SK-N-MC (cell line): Measurements from ENCODE around the gene BRD1.

Experiments
- DNase-seq: peaks from one replicate; pipeline ENCODE4 v3.0.0-alpha.2; 2011; ENCODE audit warnings: low read depth, low spot score
- H3K27ac ChIP-seq: fragments of 200-600 bp; sonication (generic); 2 replicates; pipeline ENCODE4 v1.5.1; 2016; ENCODE audit warnings: mixed run types
- H3K36me3 ChIP-seq: fragments of 200-600 bp; sonication (generic); 2 replicates; pipeline ENCODE4 v1.6.1; 2017; ENCODE audit warnings: antibody characterized with exemption, low read length, mixed read lengths; ENCODE audit not compliant: insufficient read depth
- H3K4me3 ChIP-seq: fragments of 200-600 bp; sonication (generic); 2 replicates; pipeline ENCODE4 v1.5.1; 2016
- H3K9ac ChIP-seq: fragments of 200-600 bp; sonication (generic); 2 replicates; pipeline ENCODE4 v1.8.0; 2017; ENCODE audit warnings: mixed run types, mixed read lengths; ENCODE audit not compliant: insufficient read length
- H3K9me3 ChIP-seq: fragments of 200-600 bp; sonication (generic); 2 replicates; pipeline ENCODE4 v1.6.1; 2017; ENCODE audit warnings: low read depth, mild to moderate bottlenecking, antibody characterized with exemption, low read length, moderate library complexity, mixed read lengths
- EZH2 ChIP-seq: fragments of 200-600 bp; sonication (generic); IDR thresholded peaks from one replicate; pipeline ENCODE4 v1.6.1; 2017; ENCODE audit warnings: antibody characterized with exemption
- FOXP2 ChIP-seq: optimal IDR thresholded peaks from 2 replicates; pipeline ENCODE3; 2011; ENCODE audit warnings: mild to moderate bottlenecking, moderate library complexity; ENCODE audit not compliant: insufficient read depth; ENCODE audit errors: extremely low read length, control extremely low read depth
- POLR2AphosphoS5 ChIP-seq: IDR thresholded peaks from 2 replicates; pipeline ENCODE4 v1.6.1; 2012; ENCODE audit warnings: mild to moderate bottlenecking, low read depth, low read length, borderline replicate concordance

The BRD1 gene

GRCh38 chr22:49827853-49828598 lies at the start of gene BRD1:
BRD1 (minus strand) TSS chr22:49827873; CDS start chr22:49824317, 3,556 bp downstream.
- Histone ChIP-seq H3K9me3 (no peaks in the 10 kb centered on the region), H3K9ac (peak within 1 kb of the TSS; percentile 97), H3K36me3 (peaks cover 27% of the 10 kb centered on the region), H3K4me3 (peak within 1 kb of the TSS; percentile 88), H3K27ac (peak within 1 kb of the TSS; percentile 60; the same call in 1 of the 2 replicates)
- TF ChIP-seq FOXP2 (no peak), POLR2AphosphoS5 (no peak), EZH2 (no peak)
- no peak for DNase-seq

DNA sequence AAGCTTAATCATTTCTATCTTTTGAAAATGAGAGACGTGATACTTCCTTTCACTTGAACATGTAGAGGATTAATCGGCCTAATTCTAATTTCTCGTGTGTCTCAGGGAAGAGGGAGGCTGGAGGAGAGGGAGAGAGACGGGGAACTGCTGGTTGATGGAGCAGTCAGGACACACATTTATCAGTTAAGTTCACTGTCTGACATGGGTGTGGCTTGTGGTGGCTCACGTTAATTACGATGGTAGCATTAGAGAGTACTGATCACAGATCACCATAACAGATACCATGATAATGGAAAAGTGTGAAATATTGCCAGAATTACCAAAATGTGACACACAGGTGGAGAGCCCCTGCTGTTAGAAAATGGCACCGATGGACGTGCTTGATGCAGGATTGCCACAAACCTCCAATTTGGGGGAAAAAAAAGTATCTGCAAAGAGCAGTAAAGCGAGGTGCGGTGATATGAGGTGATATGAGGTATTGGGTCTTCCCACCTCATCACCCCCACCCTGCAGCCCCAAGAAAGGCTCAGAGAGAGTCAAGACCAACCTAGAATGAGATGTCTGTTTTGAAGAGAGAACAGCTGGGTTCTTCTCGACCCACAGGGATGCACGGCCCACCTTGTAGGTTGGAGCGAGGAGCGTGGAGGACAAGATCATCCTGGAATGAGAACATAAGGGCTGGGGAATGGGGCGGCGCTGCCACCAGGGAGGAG lies 45.7 kb upstream of the BRD1 start:
- H3K36me3 ChIP-seq: peaks cover 52% of the 10 kb centered on the region
- H3K9ac ChIP-seq: no peak overlapping the region
- H3K4me3 ChIP-seq: no peak overlapping the region
- no peak overlapping the region for H3K27ac ChIP-seq
- no peak for TF ChIP-seq EZH2
- TF ChIP-seq POLR2AphosphoS5: no peak
- no peak for TF ChIP-seq FOXP2
- no peak for DNase-seq
- H3K9me3 ChIP-seq: peaks cover 13% of the 10 kb centered on the region; the same call in 1 of the 2 replicates

- TF ChIP-seq EZH2 (no peak), POLR2AphosphoS5 (no peak), FOXP2 (no peak)
- no peak overlapping the region for H3K9ac ChIP-seq
- DNase-seq: no peak
- peaks cover 52% of the 10 kb centered on the region for H3K36me3 ChIP-seq
- no peak overlapping the region for H3K4me3 ChIP-seq
- peaks cover 20% of the 10 kb centered on the region for H3K9me3 ChIP-seq
- no peak overlapping the region for H3K27ac ChIP-seq
These were observed 44.7 kb upstream of the BRD1 start for GRCh38 chr22:49872347-49872746.

DNA sequence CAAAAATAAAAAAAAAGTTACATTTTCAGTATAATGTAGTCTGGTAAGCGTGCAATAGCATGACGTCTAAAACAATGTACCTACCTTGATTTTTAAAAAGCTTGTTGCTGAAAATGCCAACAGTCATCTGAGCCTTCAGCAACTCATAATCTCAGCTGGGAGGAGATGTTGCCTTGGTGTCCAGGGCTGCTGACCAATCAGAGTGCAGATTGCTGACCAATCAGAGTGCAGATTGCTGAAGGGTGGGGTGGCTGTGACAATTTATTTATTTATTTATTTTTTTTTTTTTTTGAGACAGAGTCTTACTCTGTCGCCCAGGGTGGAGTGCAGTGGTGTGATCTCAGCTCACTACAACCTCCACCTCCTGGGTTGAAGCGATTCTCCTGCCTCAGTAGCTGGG lies 43.8 kb upstream of the BRD1 start:
- no peak for TF ChIP-seq POLR2AphosphoS5
- Histone ChIP-seq H3K9ac (no peak overlapping the region), H3K9me3 (peaks cover 27% of the 10 kb centered on the region), H3K27ac (no peak overlapping the region), H3K36me3 (peaks cover 56% of the 10 kb centered on the region), H3K4me3 (no peak overlapping the region)
- DNase-seq: no peak

DNA sequence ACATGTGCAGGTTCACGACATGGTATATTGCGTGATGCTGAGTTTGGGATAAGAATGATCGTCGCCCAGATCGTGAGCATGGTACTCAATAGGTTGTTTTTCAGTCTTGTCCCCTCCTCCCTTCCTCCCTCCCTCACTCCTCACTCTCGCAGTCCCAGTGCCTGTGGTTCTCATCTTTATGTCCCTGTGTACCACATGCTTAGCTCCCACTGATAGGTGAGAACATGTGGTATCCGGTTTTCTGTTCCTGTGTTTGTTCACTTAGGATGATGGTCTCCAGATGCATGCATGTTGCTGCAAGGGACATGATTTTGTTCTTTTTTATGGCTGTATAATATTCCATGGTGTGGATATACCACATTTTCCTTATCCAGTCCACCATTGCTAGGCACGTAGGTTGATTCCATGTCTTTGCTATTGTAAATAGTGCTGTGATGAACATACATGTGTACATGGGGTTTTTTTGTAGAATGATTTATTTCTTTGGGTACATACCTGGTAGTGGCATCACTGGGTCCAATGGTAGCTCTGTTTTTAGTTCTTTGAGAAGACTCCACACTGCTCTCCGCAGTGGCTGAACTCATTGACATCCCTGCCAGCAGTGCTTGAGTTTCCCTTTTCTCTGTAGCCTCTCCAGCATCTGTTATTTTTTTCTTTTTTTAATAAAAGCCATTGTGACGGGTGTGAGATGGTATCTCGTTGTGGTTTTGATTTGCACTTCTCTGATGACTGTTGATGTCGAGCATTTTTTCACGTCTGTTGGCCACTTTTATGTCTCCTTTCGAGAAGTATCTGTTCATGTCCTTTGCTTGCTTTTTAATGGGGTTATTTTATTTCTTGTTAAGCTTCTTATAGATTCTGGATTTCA lies 42.4 kb upstream of the BRD1 start:
- Histone ChIP-seq H3K9me3 (peaks cover 23% of the 10 kb centered on the region), H3K4me3 (0 out of 2 replicates have a peak overlapping the region, but pooled peaks have one; percentile 22), H3K27ac (no peak overlapping the region), H3K9ac (no peak overlapping the region), H3K36me3 (peaks cover 47% of the 10 kb centered on the region)
- no peak for DNase-seq
- TF ChIP-seq POLR2AphosphoS5 (no peak), EZH2 (no peak), FOXP2 (no peak)

DNA sequence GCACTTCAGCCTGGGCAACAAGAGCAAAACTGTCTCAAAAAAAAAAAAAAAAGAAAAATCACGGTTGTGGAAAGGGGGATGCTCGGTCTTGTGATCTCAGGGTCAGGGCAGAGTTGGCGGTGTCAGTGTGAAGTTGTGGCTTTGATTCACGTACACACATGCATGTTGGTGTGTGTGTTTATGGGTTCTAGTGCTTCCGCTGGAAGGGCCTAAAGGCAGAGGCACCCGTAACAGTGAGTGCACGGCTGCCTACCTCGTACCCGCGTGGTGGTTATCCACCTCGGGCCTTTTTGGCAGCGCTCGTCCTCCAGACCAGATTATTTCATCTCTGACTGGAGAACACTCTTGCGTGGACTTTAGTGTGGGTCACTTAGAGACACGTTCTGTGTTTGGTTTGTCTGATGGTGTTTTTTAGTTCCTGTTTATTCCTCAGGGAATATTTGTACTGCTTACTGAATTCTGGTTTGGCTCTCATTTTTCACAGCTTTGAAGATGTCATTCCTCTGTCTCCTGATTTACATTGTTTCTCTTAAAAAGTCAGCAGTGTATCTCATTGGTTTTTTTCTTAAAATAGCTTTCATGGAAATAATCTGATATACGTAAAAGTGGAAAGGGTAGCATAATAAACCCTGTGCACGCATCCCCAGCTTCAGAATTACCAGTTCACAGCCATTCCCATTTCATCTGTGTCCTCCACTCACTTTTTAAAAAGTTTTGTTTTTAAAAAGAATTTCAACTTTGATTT lies 41.6 kb upstream of the BRD1 start:
- peaks cover 23% of the 10 kb centered on the region for H3K9me3 ChIP-seq
- no peak overlapping the region for H3K27ac ChIP-seq
- H3K4me3 ChIP-seq: no peak overlapping the region
- TF ChIP-seq FOXP2 (no peak), POLR2AphosphoS5 (no peak), EZH2 (no peak)
- DNase-seq: no peak
- H3K36me3 ChIP-seq: peaks cover 44% of the 10 kb centered on the region
- H3K9ac ChIP-seq: no peak overlapping the region

- Histone ChIP-seq H3K9me3 (peaks cover 23% of the 10 kb centered on the region), H3K27ac (no peak overlapping the region), H3K4me3 (no peak overlapping the region), H3K9ac (no peak overlapping the region), H3K36me3 (peaks cover 43% of the 10 kb centered on the region)
- no peak for DNase-seq
- no peak for TF ChIP-seq EZH2
- no peak for TF ChIP-seq POLR2AphosphoS5
- no peak for TF ChIP-seq FOXP2
These were observed 39.9 kb upstream of the BRD1 start for GRCh38 chr22:49867303-49868265.

DNA sequence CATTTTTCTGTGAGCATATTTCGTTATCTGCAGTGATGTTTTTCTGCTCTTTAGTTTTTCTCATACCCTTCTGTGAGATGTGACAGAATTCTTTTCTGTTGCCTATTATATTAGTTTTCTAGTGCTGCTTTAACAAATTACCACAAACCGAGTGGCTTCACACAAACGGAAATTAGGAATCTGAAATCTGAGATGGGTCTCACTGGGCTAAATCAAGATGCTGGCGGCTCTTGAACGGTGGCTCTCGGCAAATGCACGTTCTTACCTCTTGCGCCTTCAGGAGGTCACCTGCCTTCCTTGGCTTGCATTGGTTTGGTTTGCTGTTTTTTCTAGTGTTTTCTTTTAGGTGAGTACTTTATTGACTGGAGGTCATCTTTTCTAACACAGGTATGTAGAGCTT lies 39.0 kb upstream of the BRD1 start:
- Histone ChIP-seq H3K4me3 (no peak overlapping the region), H3K27ac (no peak overlapping the region), H3K9ac (no peak overlapping the region), H3K9me3 (peaks cover 23% of the 10 kb centered on the region), H3K36me3 (peaks cover 43% of the 10 kb centered on the region)
- TF ChIP-seq EZH2 (no peak), POLR2AphosphoS5 (no peak), FOXP2 (no peak)
- DNase-seq: no peak
